Frontal cortex (tissue), 4 donors: ENCODE results near the gene NACC1. TPM values are rescaled to one million over a fixed set of nuclear protein-coding genes. Genes with fewer than 3 reads are reported as not detected.
"Not testable (repeated sequence)": the region's sequence is repeated elsewhere in the genome, so short reads cannot be mapped to it uniquely, and the experiment has no call there.

ENCODE experiments used
- DNase-seq, 2 donors: peaks; one replicate each; pipeline ENCODE4 v3.0.0; 2012; ENCODE audit warnings: low spot score in 2 of 2
- FAIRE-seq: peaks from 2 replicates; lab custom pipeline; 2012; peaks lifted over from hg19 to GRCh38; lab: Jason Lieb, UNC
- total RNA-seq: library from RNA; depleted of rRNA; stranded (reverse); fragments of >200 nt; gene quantifications from one replicate; pipeline ENCODE4 v1.2.3, GENCODE V29; 2014
- donor health status: control.
- donor health status: control.
- donor health status: control.

The NACC1 gene
- total RNA-seq, 1 donor from 2014 or later: 16.3 TPM

GRCh38 chr19:13178291-13178690 lies 60.2 kb downstream of the NACC1 start:
- DNase-seq, FAIRE-seq: not testable (repeated sequence)

DNA sequence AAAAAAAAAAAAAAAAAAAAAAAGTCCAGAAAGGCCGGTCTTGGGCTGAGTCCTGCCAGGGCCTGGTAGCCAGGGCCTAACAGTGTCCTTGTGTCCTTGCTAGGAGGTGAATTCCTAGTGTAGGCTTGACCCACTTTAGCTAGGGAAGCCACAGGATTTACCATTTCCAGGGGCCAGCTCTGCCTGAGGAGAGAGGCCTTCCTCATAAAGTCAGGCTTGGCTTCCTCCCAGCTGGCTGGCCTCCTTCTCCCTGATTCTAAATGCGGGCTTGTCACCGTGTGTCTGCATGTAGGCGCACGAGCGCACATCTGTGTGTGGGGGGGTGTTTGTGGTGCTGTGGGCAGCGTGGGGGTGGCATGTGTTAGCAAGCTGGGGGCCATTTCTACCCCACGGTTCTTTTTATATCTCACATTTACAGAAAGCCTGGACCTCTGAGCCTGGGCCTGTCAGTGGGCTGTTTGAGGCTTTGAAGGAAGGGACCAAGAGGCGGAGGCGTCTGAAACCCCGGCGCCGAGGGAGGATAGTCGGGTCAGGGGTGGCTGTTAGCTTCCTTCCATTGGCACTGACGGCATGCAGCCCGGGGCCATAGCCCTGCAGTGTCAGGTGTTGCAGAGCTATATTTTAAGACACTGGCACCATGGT lies 63.8 kb downstream of the NACC1 start:
- FAIRE-seq: no peak
- DNase-seq: peak; percentile 52 to 77

DNA sequence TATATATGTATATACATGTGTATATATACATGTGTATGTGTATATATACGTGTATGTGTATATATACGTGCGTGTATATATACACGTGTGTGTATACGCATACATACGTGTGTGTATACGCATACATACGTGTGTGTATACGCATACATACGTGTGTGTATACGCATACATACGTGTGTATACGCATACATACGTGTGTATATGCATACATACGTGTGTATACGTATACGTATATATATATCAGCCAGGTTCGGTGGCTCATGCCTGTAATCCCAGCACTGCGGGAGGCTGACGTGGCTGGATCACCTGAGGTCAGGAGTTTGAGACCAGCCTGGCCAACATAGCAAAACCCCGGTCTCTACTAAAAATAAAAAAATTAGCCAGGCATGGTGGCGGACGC lies 66.9 kb downstream of the NACC1 start:
- FAIRE-seq: peak; percentile 6
- not testable (repeated sequence) for DNase-seq

- DNase-seq, FAIRE-seq: not testable (repeated sequence)
These were observed 67.9 kb downstream of the NACC1 start for GRCh38 chr19:13185763-13186657.

DNA sequence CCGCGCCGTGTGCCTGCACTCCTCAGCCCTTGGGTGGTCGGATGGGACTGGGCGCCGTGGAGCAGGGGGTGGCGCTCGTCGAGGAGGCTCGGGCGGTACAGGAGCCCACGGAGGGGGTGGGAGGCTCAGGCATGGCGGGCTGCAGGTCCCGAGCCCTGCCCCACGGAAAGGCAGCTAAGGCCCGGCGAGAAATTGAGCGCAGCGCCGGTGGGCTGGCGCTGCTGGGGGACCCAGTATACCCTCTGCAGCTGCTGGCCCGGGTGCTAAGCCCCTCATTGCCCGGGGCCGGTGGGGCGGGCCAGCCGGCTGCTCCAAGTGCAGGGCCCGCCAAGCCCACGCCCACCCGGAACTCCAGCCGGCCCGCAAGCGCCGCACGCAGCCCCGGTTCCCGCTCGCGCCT lies 68.6 kb downstream of the NACC1 start:
- FAIRE-seq: not testable (repeated sequence)

GRCh38 chr19:13187419-13187818 lies 69.4 kb downstream of the NACC1 start:
- no peak for DNase-seq
- FAIRE-seq: no peak

More for the DNA sequence above, 68.6 kb downstream of the NACC1 start:
- not testable (repeated sequence) for DNase-seq

DNA sequence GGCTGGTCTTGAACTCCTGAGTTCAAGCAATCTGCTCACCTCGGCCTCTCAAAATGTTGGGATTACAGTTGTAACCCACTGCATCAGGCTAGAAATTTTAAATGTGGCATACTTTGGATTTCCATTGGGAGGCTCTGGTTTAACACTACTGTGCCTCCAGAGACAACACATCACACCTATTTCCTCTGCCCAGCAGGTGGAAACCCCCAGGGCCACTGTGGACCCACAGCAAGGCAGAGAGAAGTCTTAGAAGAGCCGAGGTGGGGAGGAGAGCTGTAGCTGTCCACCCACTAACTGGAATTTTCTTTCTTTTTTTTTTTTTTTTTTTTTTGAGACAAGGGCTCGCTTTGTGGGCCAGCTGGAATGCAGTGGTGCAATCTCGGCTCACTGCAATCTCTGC lies 71.5 kb downstream of the NACC1 start:
- no peak for FAIRE-seq
- no peak for DNase-seq

Other genes with a start within 250 kb of the NACC1 start
- 3.3 TPM for gene DNASE2, start 236.8 kb upstream of the NACC1 start, total RNA-seq
- 0.41 TPM for gene KLF1, start 231.1 kb upstream of the NACC1 start, total RNA-seq
- gene GCDH, start 227.1 kb upstream of the NACC1 start, total RNA-seq: 17.9 TPM
- 0.82 TPM for gene SYCE2, start 199.0 kb upstream of the NACC1 start, total RNA-seq
- gene FARSA, start 184.6 kb upstream of the NACC1 start, total RNA-seq: 56.3 TPM
- gene CALR, start 179.7 kb upstream of the NACC1 start, total RNA-seq: 298 TPM
- 18.3 TPM for gene RAD23A, start 172.4 kb upstream of the NACC1 start, total RNA-seq
- 21.6 TPM for gene GADD45GIP1, start 161.0 kb upstream of the NACC1 start, total RNA-seq
- under 0.01 TPM for gene DAND5, start 148.7 kb upstream of the NACC1 start, total RNA-seq
- 41.6 TPM for gene NFIX, start 122.8 kb upstream of the NACC1 start, total RNA-seq
- gene LYL1, start 15.4 kb upstream of the NACC1 start, total RNA-seq: 2.9 TPM
- 17.9 TPM for gene TRMT1, start 1.5 kb upstream of the NACC1 start, total RNA-seq
- 18.3 TPM for gene STX10, start 32.1 kb downstream of the NACC1 start, total RNA-seq
- gene IER2, start 32.1 kb downstream of the NACC1 start, total RNA-seq: 9.0 TPM